HEK293 (cell line): ENCODE data around the gene RMDN3.

Experiments used
- GLIS2 ChIP-seq: fragments of 450-650 bp; formaldehyde crosslinking; IDR thresholded peaks from 2 replicates; pipeline ENCODE4 v1.5.1; 2016; ENCODE audit warnings: missing biosample characterization, missing genetic modification characterization
- KLF16 ChIP-seq: fragments of 450-650 bp; formaldehyde crosslinking; IDR thresholded peaks from 2 replicates; pipeline ENCODE4 v1.5.1; 2017; ENCODE audit warnings: missing biosample characterization, missing genetic modification characterization
- YY1 ChIP-seq: fragments of 450-650 bp; formaldehyde crosslinking; IDR thresholded peaks from 2 replicates; pipeline ENCODE4 v1.5.1; 2018; ENCODE audit warnings: missing biosample characterization, missing genetic modification characterization
- ZBTB49 ChIP-seq: fragments of 450-650 bp; formaldehyde crosslinking; IDR thresholded peaks from 2 replicates; pipeline ENCODE4 v1.5.1; 2016; ENCODE audit warnings: missing biosample characterization, missing genetic modification characterization, low read depth
- ZBTB8A ChIP-seq: fragments of 450-650 bp; formaldehyde crosslinking; IDR thresholded peaks from 2 replicates; pipeline ENCODE4 v1.5.1; 2016; ENCODE audit warnings: missing biosample characterization, missing genetic modification characterization
- ZNF16 ChIP-seq: fragments of 450-650 bp; formaldehyde crosslinking; IDR thresholded peaks from 2 replicates; pipeline ENCODE4 v1.5.1; 2016; ENCODE audit warnings: low read depth, missing biosample characterization, missing genetic modification characterization
- ZNF274 ChIP-seq, 2 experiments: fragments of 200-500 bp in 1 of 2; fragments of 450-650 bp in 1 of 2; sonication (Bioruptor generic) in 1 of 2; formaldehyde crosslinking in 1 of 2; IDR thresholded peaks; 2 replicates each; pipeline versions ENCODE4 v1.5.1 to v1.6.1; 2014 to 2016; ENCODE audit warnings: borderline replicate concordance in 1 of 2, inconsistent platforms in 1 of 2, low read length in 1 of 2, missing biosample characterization in 1 of 2, missing genetic modification characterization in 1 of 2
- ZNF335 ChIP-seq: fragments of 450-650 bp; formaldehyde crosslinking; conservative IDR thresholded peaks from 2 replicates; pipeline ENCODE4 v1.5.1; 2016; ENCODE audit warnings: missing biosample characterization, missing genetic modification characterization
- ZNF518A ChIP-seq: fragments of 450-650 bp; formaldehyde crosslinking; conservative IDR thresholded peaks from 2 replicates; pipeline ENCODE4 v1.5.1; 2016; ENCODE audit warnings: low read depth, missing biosample characterization, missing genetic modification characterization
- ZNF658 ChIP-seq: fragments of 450-650 bp; formaldehyde crosslinking; IDR thresholded peaks from 2 replicates; pipeline ENCODE4; 2016; ENCODE audit warnings: missing biosample characterization, missing genetic modification characterization
- ZNF701 ChIP-seq: fragments of 450-650 bp; formaldehyde crosslinking; IDR thresholded peaks from 2 replicates; pipeline ENCODE4 v1.5.1; 2016; ENCODE audit warnings: missing biosample characterization, missing genetic modification characterization
- ZNF776 ChIP-seq: fragments of 450-650 bp; formaldehyde crosslinking; IDR thresholded peaks from 2 replicates; pipeline ENCODE4 v1.5.0; 2017; ENCODE audit warnings: missing biosample characterization, missing genetic modification characterization, borderline replicate concordance
- ZNF785 ChIP-seq: fragments of 450-650 bp; formaldehyde crosslinking; IDR thresholded peaks from 2 replicates; pipeline ENCODE4 v1.5.1; 2016; ENCODE audit warnings: missing biosample characterization, missing genetic modification characterization
- TF ChIP-seq, protein P1 (sequence below): fragments of 450-650 bp; formaldehyde crosslinking; IDR thresholded peaks from 2 replicates; pipeline ENCODE4 v1.5.1; 2016; ENCODE audit warnings: missing biosample characterization, missing genetic modification characterization
- TF ChIP-seq, protein P2 (sequence below): fragments of 450-650 bp; formaldehyde crosslinking; IDR thresholded peaks from 2 replicates; pipeline ENCODE4 v1.5.1; 2016; ENCODE audit warnings: missing biosample characterization, missing genetic modification characterization
- TF ChIP-seq, protein P3 (sequence below): fragments of 450-650 bp; formaldehyde crosslinking; conservative IDR thresholded peaks from 2 replicates; pipeline ENCODE4 v1.5.1; 2016; ENCODE audit warnings: low read depth, missing biosample characterization, missing genetic modification characterization
- TF ChIP-seq, protein P4 (sequence below): fragments of 450-650 bp; formaldehyde crosslinking; IDR thresholded peaks from 2 replicates; pipeline ENCODE4 v1.5.1; 2017; ENCODE audit warnings: missing biosample characterization, missing genetic modification characterization

Gene RMDN3

DNA sequence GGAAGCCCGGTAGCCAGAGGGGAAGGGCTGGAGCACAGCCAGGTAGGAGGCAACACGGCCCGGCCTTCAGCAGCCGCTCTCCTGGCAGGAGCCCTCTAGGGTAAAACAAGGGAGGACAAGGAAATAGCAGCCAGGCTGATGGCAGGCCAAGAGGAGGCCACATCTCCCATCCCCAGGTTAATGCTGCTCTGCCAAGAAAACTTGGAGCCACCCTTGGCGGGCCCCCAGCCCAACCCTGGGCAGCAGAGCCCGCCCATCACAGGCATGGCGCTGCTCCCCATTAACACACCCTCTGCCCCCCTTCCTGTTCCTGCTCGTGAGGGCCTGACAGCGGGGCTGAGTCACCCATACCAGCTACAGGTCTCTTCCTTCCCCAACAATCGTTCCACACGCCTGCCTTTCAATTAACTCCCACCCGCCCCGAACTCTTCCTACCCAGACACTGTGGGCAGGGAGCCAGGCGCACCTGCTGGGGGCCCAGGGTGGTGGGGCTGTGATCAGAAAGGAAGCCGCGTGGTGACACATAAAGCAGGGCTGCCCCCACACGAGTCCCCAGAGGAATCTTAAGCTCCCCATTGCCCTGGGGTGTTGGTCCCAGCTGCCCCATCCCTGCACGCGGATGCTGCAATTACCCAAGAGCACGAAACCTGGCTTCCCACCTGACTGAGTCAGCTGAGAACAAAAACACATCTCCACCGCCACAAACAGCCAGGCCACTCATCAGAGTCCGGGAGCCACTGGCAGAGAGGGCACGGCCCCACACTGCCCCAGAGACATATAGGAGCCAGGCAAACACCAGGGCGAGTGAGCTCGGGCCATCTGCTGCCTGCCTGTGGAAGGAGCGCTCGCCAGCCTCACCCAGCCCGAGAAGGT, 14.5 kb upstream of the RMDN3 start, which contains the start of gene C15orf62 (continued):
- TF ChIP-seq, protein P1, sequence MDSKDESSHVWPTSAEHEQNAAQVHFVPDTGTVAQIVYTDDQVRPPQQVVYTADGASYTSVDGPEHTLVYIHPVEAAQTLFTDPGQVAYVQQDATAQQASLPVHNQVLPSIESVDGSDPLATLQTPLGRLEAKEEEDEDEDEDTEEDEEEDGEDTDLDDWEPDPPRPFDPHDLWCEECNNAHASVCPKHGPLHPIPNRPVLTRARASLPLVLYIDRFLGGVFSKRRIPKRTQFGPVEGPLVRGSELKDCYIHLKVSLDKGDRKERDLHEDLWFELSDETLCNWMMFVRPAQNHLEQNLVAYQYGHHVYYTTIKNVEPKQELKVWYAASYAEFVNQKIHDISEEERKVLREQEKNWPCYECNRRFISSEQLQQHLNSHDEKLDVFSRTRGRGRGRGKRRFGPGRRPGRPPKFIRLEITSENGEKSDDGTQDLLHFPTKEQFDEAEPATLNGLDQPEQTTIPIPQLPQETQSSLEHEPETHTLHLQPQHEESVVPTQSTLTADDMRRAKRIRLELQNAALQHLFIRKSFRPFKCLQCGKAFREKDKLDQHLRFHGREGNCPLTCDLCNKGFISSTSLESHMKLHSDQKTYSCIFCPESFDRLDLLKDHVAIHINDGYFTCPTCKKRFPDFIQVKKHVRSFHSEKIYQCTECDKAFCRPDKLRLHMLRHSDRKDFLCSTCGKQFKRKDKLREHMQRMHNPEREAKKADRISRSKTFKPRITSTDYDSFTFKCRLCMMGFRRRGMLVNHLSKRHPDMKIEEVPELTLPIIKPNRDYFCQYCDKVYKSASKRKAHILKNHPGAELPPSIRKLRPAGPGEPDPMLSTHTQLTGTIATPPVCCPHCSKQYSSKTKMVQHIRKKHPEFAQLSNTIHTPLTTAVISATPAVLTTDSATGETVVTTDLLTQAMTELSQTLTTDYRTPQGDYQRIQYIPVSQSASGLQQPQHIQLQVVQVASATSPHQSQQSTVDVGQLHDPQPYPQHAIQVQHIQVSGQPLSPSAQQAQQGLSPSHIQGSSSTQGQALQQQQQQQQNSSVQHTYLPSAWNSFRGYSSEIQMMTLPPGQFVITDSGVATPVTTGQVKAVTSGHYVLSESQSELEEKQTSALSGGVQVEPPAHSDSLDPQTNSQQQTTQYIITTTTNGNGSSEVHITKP, result peak; percentile 54
- TF ChIP-seq KLF16, result 0 out of 2 replicates have a peak, but pooled peaks have one; percentile 31
- no peak for TF ChIP-seq ZNF274 (IDR thresholded peaks at IDR 0.05; ENCODE audit: low read length)
- no peak for TF ChIP-seq ZNF274 (tag by site-specific recombination; IDR thresholded peaks at IDR 0.05; ENCODE audit: borderline replicate concordance)
- TF ChIP-seq, protein P2, sequence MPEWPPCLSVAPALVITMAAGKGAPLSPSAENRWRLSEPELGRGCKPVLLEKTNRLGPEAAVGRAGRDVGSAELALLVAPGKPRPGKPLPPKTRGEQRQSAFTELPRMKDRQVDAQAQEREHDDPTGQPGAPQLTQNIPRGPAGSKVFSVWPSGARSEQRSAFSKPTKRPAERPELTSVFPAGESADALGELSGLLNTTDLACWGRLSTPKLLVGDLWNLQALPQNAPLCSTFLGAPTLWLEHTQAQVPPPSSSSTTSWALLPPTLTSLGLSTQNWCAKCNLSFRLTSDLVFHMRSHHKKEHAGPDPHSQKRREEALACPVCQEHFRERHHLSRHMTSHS (tag by site-specific recombination), result no peak
- TF ChIP-seq, protein P3, sequence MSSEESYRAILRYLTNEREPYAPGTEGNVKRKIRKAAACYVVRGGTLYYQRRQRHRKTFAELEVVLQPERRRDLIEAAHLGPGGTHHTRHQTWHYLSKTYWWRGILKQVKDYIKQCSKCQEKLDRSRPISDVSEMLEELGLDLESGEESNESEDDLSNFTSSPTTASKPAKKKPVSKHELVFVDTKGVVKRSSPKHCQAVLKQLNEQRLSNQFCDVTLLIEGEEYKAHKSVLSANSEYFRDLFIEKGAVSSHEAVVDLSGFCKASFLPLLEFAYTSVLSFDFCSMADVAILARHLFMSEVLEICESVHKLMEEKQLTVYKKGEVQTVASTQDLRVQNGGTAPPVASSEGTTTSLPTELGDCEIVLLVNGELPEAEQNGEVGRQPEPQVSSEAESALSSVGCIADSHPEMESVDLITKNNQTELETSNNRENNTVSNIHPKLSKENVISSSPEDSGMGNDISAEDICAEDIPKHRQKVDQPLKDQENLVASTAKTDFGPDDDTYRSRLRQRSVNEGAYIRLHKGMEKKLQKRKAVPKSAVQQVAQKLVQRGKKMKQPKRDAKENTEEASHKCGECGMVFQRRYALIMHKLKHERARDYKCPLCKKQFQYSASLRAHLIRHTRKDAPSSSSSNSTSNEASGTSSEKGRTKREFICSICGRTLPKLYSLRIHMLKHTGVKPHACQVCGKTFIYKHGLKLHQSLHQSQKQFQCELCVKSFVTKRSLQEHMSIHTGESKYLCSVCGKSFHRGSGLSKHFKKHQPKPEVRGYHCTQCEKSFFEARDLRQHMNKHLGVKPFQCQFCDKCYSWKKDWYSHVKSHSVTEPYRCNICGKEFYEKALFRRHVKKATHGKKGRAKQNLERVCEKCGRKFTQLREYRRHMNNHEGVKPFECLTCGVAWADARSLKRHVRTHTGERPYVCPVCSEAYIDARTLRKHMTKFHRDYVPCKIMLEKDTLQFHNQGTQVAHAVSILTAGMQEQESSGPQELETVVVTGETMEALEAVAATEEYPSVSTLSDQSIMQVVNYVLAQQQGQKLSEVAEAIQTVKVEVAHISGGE (tag by site-specific recombination), result no peak
- TF ChIP-seq, protein P4, sequence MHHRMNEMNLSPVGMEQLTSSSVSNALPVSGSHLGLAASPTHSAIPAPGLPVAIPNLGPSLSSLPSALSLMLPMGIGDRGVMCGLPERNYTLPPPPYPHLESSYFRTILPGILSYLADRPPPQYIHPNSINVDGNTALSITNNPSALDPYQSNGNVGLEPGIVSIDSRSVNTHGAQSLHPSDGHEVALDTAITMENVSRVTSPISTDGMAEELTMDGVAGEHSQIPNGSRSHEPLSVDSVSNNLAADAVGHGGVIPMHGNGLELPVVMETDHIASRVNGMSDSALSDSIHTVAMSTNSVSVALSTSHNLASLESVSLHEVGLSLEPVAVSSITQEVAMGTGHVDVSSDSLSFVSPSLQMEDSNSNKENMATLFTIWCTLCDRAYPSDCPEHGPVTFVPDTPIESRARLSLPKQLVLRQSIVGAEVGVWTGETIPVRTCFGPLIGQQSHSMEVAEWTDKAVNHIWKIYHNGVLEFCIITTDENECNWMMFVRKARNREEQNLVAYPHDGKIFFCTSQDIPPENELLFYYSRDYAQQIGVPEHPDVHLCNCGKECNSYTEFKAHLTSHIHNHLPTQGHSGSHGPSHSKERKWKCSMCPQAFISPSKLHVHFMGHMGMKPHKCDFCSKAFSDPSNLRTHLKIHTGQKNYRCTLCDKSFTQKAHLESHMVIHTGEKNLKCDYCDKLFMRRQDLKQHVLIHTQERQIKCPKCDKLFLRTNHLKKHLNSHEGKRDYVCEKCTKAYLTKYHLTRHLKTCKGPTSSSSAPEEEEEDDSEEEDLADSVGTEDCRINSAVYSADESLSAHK (tag by site-specific recombination), result no peak
- TF ChIP-seq ZNF785 (tag by site-specific recombination), result no peak
- TF ChIP-seq ZNF16 (tag by site-specific recombination), result peak; percentile 67
- peak; percentile 64 for TF ChIP-seq GLIS2 (tag by site-specific recombination)
- TF ChIP-seq ZNF701, result no peak
- TF ChIP-seq ZBTB8A (tag by site-specific recombination), result peak; percentile 80
- no peak for TF ChIP-seq ZBTB49 (tag by site-specific recombination)
- peak; percentile 88 for TF ChIP-seq ZNF335 (tag by site-specific recombination)
- TF ChIP-seq ZNF518A (tag by site-specific recombination), result no peak
- TF ChIP-seq ZNF776 (tag by site-specific recombination), result no peak
- TF ChIP-seq YY1, result no peak
- no peak for TF ChIP-seq ZNF658
